Parathyroid adenoma (tissue), 2 donors: ENCODE data around the gene NRXN3.

Experiments used
- H2AFZ ChIP-seq: fragments of 300-600 bp; sonication (generic); one replicate; pipeline ENCODE4 v1.7.0; 2017; ENCODE audit warnings: antibody characterized with exemption, mild to moderate bottlenecking
- H3K27ac ChIP-seq: fragments of 300-600 bp; sonication (generic); one replicate; pipeline ENCODE4 v1.7.0; 2017
- H3K27me3 ChIP-seq: fragments of 300-600 bp; sonication (generic); one replicate; pipeline ENCODE4 v1.7.0; 2017; ENCODE audit warnings: low read length; ENCODE audit not compliant: control insufficient read depth, insufficient read depth
- H3K36me3 ChIP-seq: fragments of 300-600 bp; sonication (generic); one replicate; pipeline ENCODE4 v1.7.0; 2017; ENCODE audit warnings: low read length; ENCODE audit not compliant: control insufficient read depth, insufficient read depth
- H3K4me1 ChIP-seq: fragments of 300-600 bp; sonication (generic); one replicate; pipeline ENCODE4 v1.7.0; 2017; ENCODE audit warnings: control low read depth
- H3K4me2 ChIP-seq: fragments of 300-600 bp; sonication (generic); one replicate; pipeline ENCODE4 v1.7.0; 2017; ENCODE audit warnings: low read length
- H3K4me3 ChIP-seq: fragments of 300-600 bp; sonication (generic); one replicate; pipeline ENCODE4 v1.7.0; 2017; ENCODE audit warnings: low read depth, low read length
- H3K79me2 ChIP-seq: fragments of 300-600 bp; sonication (generic); one replicate; pipeline ENCODE4 v1.7.0; 2017; ENCODE audit warnings: control low read depth
- H3K9ac ChIP-seq: fragments of 300-600 bp; sonication (generic); one replicate; pipeline ENCODE4 v1.7.0; 2017; ENCODE audit warnings: mild to moderate bottlenecking
- H3K9me3 ChIP-seq: fragments of 300-600 bp; sonication (generic); one replicate; pipeline ENCODE4 v1.7.0; 2017; ENCODE audit warnings: low read length; ENCODE audit not compliant: control insufficient read depth
- CTCF ChIP-seq: fragments of 300-600 bp; sonication (generic); IDR thresholded peaks from one replicate; pipeline ENCODE4 v1.7.0; 2017; ENCODE audit warnings: antibody characterized with exemption, mild to moderate bottlenecking
- donor health status: primary hyperparathyroidism.

Gene NRXN3

GRCh38 chr14:78576437-78577166 lies 406.4 kb downstream of the NRXN3 start:
- no peaks in the 10 kb centered on the region for H3K4me1 ChIP-seq
- no peaks in the 10 kb centered on the region for H3K79me2 ChIP-seq
- H3K36me3 ChIP-seq = no peaks in the 10 kb centered on the region
- no peak overlapping the region for H3K4me2 ChIP-seq
- TF ChIP-seq CTCF = no peak
- no peak overlapping the region for H3K4me3 ChIP-seq
- H3K9me3 ChIP-seq = no peaks in the 10 kb centered on the region
- H3K9ac ChIP-seq = no peak overlapping the region
- no peaks in the 10 kb centered on the region for H3K27me3 ChIP-seq
- no peak overlapping the region for H2AFZ ChIP-seq
- no peak overlapping the region for H3K27ac ChIP-seq

- Histone ChIP-seq H2AFZ (no peak overlapping the region), H3K36me3 (no peaks in the 10 kb centered on the region), H3K9ac (no peak overlapping the region), H3K4me2 (no peak overlapping the region), H3K79me2 (no peaks in the 10 kb centered on the region), H3K9me3 (no peaks in the 10 kb centered on the region), H3K27ac (no peak overlapping the region), H3K4me1 (no peaks in the 10 kb centered on the region), H3K4me3 (no peak overlapping the region), H3K27me3 (no peaks in the 10 kb centered on the region)
- no peak for TF ChIP-seq CTCF
Measured at GRCh38 chr14:78581229-78581628, 411.1 kb downstream of the NRXN3 start.

GRCh38 chr14:78586681-78587080 lies 416.5 kb downstream of the NRXN3 start:
- Histone ChIP-seq H3K9me3 (no peaks in the 10 kb centered on the region), H3K27ac (no peak overlapping the region), H3K4me1 (no peaks in the 10 kb centered on the region), H2AFZ (no peak overlapping the region), H3K4me2 (no peak overlapping the region), H3K4me3 (no peak overlapping the region), H3K27me3 (no peaks in the 10 kb centered on the region), H3K9ac (no peak overlapping the region), H3K36me3 (no peaks in the 10 kb centered on the region), H3K79me2 (no peaks in the 10 kb centered on the region)
- TF ChIP-seq CTCF = no peak

GRCh38 chr14:78588906-78589305 lies 418.7 kb downstream of the NRXN3 start:
- H3K79me2 ChIP-seq = no peaks in the 10 kb centered on the region
- H3K27ac ChIP-seq = no peak overlapping the region
- H3K9me3 ChIP-seq = no peaks in the 10 kb centered on the region
- no peaks in the 10 kb centered on the region for H3K4me1 ChIP-seq
- H3K9ac ChIP-seq = no peak overlapping the region
- no peak for TF ChIP-seq CTCF
- H3K4me2 ChIP-seq = no peak overlapping the region
- H2AFZ ChIP-seq = no peak overlapping the region
- H3K27me3 ChIP-seq = no peaks in the 10 kb centered on the region
- no peak overlapping the region for H3K4me3 ChIP-seq
- no peaks in the 10 kb centered on the region for H3K36me3 ChIP-seq

GRCh38 chr14:78592616-78593219 lies 422.5 kb downstream of the NRXN3 start:
- no peak for TF ChIP-seq CTCF
- no peaks in the 10 kb centered on the region for H3K36me3 ChIP-seq
- no peak overlapping the region for H3K9ac ChIP-seq
- H3K9me3 ChIP-seq = no peaks in the 10 kb centered on the region
- H3K4me2 ChIP-seq = no peak overlapping the region
- no peaks in the 10 kb centered on the region for H3K27me3 ChIP-seq
- no peaks in the 10 kb centered on the region for H3K4me1 ChIP-seq
- no peaks in the 10 kb centered on the region for H3K79me2 ChIP-seq
- H3K27ac ChIP-seq = no peak overlapping the region
- H2AFZ ChIP-seq = no peak overlapping the region
- H3K4me3 ChIP-seq = no peak overlapping the region
